ENCODE data around the gene GPR65.

DNA sequence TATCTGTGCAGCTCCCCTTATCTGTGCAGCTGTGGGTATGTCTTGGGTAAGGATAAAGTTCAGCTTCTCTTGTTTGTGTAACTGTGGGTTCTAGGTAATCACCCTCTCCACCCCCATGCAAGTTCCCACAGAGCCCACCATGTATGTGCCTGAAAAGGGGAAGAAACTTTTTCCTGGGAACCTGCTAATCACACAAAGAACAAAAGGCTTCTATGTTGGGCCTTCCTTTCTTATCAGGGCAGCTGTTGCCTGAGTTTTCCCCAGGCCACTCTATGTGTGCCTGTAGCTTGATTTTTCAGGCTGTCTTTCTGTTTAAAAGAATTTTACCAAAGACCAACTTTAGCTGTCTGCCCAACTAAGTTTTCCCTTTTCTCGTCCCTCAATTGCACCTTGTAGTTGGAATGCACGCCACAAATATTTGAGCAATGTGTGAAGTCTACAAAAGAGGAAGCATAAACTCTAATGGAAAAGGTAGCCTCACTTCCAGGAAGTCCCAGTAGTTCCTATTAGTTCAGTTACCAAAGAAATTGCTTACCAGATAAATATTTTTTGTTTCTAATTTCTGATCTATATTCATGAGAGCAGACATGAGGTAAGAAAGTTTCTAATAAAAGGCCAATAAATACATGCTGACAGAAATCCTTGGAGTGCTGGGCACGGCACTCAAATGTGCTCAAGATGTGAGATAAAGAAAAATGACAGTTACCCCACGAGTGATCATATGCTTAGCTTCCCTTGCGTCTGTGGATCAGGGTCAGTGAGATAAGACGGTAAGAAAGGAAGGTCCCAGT, 9.2 kb upstream of the GPR65 start:
- no peak for TF ChIP-seq POLR2AphosphoS5 (IDR thresholded peaks at IDR 0.05)
- TF ChIP-seq, protein P1, sequence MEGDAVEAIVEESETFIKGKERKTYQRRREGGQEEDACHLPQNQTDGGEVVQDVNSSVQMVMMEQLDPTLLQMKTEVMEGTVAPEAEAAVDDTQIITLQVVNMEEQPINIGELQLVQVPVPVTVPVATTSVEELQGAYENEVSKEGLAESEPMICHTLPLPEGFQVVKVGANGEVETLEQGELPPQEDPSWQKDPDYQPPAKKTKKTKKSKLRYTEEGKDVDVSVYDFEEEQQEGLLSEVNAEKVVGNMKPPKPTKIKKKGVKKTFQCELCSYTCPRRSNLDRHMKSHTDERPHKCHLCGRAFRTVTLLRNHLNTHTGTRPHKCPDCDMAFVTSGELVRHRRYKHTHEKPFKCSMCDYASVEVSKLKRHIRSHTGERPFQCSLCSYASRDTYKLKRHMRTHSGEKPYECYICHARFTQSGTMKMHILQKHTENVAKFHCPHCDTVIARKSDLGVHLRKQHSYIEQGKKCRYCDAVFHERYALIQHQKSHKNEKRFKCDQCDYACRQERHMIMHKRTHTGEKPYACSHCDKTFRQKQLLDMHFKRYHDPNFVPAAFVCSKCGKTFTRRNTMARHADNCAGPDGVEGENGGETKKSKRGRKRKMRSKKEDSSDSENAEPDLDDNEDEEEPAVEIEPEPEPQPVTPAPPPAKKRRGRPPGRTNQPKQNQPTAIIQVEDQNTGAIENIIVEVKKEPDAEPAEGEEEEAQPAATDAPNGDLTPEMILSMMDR (IDR thresholded peaks at IDR 0.05) = no peak

Measured in prostate gland (tissue), 2 donors.